ENCODE data around the gene MYL6B.

GRCh38 chr12:56160894-56161689, 8.7 kb downstream of the MYL6B start:
- TF ChIP-seq CTCF (IDR thresholded peaks at IDR 0.05) (no peak), POLR2A (IDR thresholded peaks at IDR 0.05) (no peak), POLR2AphosphoS5 (IDR thresholded peaks at IDR 0.05) (peak in 1 of 3 donors; percentile 42)

Measured in breast epithelium (tissue), 3 donors.